COLO668 (cell line): ENCODE measurements around the gene TCP11L2.

Source experiments
- DNase-seq: peaks from one replicate; lab custom pipeline; 2025; ENCODE audit not compliant: unreplicated experiment; lab: John Stamatoyannopoulos, UW

The TCP11L2 gene

DNA sequence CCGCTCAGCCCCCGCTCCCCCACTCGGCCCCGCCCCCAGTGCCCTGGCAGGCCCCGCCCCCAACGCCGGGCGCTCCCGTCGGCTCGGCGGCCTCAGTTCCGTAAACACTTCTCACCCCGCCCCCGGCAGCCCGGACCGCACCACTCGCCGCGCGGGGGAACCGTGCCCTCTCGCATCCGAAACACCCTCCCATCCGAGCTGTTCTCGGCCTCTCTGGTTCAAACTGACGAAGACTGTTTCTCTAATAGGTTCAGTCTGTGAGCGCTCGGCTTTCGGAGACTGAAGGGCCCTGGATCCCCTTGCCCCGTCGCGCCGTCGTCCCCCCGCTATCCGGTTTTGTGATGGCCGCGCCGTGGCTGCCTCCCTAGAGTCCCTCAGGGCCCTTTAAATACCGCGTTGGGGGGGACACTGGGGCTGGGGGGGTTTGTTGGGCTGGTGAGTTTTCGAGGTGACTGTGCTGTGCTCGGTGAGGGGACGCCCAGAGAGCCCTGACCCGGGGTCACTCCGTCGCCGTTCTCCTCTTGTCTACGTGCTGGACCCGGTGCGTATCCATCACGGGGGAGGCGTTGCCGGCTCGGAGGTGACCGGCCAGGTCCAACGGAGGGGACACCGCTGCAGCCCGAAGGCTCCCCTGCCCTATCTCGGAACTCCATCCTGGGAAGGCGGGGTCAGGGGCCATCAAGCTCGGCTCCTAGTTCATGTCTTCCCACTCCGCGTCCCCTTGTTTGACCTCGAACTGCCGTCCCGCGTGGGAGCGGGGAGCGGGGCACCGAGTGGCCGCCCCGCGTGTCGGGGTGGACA, at the start of gene TCP11L2:
TCP11L2 (plus strand) TSS at position 333 of the 801 bp plus-strand sequence. CDS start 8,343 bp downstream, outside the sequence.
- peak; percentile 92 for DNase-seq

DNA sequence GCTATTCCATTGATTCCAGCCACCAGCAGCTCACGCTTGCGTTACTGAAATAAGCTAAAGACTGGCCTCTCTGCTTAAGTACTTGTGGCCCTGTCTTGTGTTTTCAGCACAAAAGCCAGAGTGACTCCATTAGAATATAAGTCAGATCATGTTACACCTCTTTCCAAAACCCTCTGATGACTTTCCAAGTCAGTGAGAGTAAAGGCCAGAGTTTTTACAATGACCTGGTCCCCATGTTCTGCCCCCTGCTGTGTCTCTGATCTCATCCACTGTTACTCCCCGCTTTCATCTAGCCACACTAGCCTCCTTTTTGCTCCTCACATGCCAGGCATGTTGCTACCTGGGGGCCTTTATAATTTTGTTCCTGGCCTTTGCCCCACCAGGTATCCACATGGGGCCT, 47.8 kb upstream of the TCP11L2 start:
- DNase-seq: no peak

DNA sequence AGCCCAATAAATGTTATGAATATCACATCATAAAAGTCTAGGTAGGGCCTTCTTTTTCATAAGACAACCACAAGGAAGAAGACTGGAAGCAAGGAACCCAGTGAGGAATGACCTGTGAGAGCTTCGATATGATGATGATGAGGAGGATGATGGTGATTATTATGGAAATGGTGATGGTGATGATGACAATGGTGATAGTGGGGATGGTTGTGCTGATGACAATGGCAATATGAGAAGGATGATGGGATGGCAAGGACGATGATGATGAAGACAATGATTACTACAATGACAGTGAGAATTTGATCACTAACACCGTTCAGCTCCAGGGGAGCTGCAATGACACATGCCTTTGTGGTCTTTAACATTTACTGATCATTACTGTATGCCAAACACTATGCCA, 47.0 kb upstream of the TCP11L2 start:
- DNase-seq: no peak

DNA sequence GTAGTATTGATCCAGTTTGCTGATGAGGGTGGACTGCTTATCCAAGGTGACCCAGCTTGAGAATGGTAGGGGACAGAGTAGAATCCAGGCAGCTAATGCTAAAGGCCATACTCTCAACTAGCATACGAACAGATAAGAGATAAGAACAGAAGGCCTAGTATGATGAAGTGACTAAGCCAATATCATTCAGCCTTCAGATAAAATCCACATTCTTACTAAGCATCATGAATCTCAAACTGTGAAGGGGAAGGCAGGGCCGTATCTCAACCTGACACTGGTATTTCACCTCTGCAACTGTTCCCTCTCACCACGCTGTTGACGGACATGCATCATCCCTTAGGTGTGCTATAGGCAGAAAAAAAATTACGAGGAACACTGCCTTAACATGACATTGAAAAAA, 46.6 kb upstream of the TCP11L2 start:
- no peak for DNase-seq

DNA sequence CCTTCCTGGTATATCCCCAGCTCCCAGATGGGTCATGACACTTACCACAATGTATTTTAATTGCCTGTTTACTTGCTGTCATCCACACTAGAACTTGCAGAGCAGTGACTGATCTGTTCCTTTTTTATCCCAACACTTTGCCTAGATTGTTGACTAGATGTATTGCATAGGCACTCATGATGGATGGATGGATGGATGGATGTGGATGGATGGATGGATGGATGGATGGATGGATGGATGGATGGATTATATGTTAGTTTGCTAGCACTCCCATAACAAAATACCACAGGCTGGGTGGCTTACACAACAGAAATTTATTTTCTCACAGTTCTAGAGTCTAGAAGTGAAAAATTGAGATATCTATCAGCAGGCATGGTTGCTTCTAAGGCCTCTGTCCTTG, 46.0 kb upstream of the TCP11L2 start:
- DNase-seq: no peak

DNA sequence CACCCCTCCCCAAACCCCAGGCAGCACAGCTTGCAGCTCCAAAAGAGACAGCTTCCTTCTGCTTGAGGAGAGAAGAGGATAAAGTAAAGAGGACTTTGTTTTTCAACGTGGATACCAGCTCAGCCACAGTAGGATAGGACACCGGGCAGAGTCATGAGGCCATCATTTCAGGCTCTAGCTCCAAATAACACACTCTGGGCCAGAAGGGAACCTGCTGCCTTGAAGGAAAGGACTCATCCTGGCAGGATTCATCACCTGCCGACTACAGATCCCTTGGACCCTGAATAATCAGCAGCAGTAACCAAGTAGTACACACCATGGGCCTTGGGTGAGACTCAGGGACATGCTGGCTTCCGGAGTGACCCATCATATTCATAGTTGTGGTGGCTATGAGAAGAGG, 44.3 kb upstream of the TCP11L2 start:
- no peak for DNase-seq

DNA sequence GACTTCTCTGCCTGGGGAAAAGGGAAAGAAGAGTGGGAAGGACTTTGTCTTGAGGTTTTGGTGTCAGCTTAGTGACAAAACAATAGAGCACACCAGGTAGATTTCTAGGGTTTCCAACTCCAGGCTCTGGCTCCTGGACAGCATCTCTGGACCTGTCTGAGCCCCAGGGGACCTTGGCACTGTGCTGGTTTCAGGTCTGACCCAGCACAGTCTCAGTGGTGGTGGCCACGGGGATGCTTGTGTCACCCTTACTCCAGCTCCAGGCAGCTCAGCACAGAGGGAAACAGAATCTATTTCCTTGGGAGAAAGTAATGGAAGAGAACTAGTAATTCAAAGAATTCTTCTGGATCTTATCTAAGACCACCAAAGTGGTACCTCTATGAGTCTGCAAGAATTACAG, 43.6 kb upstream of the TCP11L2 start:
- no peak for DNase-seq

DNA sequence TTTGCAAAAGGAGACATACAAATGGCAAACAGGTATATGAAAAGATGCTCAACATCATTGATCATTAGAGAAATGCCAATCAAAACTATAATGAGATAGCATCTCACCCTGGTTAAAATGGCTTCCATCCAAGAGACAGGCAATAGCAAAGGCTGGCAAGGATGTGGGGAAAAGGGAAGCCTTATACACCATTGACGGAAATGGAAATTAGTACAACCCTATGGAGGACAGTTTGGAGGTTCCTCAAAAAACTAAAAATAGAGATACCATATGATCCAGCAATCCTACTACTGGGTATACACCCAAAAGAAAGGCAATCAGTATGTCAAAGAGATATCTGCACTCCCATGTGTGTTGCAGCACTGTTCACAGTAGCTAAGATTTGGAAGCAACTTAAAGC, 37.4 kb upstream of the TCP11L2 start:
- DNase-seq: no peak

DNA sequence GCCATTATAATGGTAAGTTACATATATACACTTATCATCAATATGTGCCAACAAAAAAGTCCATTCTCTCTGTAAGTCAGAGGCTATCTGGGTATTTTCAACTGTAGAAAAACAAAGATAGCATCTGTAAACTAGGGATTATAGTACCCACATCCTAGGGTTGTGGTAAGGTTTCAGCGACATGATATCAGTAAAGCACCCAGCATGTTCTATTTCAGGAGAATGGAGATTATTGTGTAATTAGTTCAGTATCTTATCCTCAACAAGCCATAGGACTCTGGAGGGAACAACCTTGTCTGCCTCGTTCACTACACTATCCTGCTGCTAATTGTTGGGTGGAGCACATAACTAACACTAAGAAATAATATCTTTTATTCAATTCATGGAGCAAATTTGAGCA, 35.0 kb upstream of the TCP11L2 start:
- DNase-seq: no peak

DNA sequence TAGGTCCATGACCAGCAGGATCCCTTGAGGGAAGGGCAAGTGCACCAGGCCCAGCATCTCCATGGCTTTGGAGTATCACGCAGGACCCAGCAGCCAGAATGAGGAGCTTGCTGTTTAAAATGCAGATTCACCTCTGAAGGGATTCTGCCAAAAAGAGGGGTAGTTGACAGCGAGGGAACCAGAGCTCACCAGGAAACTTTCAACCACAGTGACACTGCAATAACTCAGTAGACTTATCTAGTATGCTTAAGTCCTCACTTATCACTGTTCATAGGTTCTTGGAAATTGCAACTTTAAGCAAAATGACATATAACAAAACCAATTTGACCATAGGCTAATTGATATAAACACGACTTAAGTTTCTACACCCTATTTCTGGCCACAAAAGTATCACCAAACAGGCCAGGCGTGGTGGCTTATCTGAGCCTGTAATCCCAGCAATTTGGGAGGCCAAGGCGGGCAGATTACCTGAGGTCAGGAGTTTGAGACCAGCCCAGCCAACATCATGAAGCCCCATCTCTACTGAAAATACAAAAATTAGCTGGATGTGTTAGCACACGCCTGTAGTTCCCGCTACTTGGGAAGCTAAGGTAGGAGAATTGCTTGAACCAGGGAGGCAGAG, 33.3 kb upstream of the TCP11L2 start:
- no peak for DNase-seq

DNA sequence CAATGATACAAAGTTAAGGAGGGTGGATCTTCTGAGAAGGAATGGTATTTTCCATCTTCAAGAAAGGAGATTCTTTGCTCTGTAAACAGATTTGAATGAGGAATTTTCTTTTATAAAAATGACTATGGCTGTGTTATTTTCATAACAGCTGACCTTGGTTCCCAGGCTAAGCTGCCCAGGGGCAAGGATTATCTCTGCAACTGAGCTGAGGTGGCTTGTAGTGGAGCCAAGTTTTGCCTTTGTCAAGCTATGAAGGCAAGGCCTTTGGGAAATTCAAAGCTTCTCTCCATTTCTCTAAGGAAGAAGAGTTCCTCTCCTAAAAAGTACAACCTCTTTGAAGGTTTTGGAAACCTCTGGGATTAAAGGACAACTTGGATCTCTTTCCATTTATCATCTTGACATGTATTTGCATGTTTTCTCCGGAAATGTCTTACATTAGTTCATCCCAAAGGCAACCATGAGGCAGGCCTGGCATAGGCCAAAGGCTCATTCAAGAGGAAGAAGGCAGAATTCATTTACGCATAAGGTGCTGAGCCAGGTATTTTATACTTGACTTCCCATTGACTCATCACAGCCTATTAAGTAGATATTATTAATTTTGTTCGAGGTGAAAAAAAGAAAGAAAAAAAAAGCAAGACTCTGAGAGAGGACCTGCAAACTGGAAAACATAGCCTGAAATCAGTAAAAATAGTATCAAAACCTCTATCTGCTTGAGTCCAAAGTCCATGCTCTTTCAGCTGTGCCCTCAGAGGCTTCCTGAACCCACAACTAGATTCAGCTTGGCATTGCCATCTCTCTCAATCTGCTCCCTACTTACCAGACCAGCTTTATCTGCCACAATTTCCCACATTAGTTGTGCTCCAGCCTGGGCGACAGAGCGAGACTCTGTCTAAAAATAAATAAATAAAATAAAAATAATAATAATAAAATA, 30.7 kb upstream of the TCP11L2 start:
- DNase-seq: no peak

DNA sequence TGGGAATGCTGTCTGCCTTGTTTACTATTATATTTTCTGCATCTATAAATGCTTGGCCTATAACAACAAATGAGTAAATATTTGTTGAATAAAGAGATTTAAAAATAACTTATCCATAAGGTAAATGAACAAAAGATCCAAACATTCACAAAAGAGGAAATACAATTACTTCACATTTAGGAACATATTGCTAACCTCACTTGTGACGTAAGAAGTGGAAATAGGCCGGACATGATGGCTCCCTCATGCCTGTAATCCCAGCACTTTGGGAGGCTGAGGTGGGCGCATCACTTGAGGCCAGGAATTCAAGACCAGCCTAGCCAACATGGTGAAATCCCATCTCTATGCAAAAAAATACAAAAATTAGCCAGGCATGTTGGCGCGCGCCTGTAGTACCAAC, 29.0 kb upstream of the TCP11L2 start:
- DNase-seq: no peak

DNA sequence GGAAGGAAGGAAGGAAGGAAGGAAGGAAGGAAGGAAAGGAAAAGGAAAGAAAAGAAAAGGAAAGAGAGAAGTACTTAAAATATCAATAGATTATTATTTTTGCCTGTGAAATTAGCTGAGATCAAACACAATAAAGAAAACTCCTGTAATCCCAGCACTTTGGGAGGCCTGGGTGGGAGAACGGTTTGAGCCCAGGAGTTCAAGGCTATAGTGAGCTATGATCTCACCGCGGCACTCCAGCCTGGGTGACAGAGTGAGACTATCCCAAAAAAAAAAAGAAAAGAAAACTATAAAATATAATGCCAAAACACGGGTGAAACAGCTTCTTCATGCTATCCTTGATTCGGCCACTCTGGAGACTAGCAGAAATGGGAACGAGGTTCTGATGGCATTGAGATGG, 28.5 kb upstream of the TCP11L2 start:
- DNase-seq: no peak

DNA sequence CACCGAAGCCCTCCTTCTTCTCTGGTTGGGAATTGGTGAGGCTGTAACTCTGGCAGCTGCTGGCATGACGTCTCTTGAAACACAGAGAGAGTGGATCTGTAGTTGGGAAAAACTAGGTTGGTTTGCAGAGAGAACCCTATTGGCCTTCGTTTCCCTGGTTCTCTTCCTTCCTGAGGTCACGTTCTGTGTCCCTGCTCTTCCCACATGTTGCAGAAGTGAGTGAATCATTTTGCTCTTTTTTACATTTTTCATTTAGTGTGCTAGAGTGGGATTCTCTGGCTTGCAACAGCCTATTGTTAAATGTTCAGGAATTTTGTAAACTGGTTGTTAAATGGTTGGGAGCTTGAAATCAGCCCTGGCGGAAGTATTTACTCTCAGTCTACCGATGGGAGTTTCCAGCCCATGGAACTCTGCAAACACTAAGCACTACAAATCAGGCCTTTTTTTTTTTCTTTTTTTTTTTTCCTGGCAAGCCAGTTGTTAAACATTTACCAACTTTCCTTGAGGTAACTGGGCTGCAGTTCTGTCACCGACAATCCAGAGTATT, 27.9 kb upstream of the TCP11L2 start:
- DNase-seq: no peak

DNA sequence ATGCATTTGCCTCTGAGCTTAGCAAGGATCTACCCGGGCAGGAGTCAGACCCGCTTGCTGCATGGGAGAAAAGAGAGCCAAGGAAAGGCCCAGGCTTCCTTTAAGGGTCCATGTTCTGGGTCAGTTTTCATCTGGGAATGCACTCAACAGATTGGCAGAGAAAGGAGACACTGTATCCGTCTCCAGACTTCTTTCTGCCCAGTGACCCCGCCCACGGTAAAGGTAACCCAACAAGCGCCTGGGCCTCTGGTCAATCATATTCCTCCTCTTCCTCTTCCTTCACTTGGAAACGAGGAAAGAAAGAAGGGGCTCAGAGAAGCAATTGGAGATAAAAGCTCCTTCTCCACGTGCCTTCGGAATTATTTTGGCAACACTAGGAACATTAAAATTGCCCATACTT, 27.1 kb upstream of the TCP11L2 start:
- no peak for DNase-seq

DNA sequence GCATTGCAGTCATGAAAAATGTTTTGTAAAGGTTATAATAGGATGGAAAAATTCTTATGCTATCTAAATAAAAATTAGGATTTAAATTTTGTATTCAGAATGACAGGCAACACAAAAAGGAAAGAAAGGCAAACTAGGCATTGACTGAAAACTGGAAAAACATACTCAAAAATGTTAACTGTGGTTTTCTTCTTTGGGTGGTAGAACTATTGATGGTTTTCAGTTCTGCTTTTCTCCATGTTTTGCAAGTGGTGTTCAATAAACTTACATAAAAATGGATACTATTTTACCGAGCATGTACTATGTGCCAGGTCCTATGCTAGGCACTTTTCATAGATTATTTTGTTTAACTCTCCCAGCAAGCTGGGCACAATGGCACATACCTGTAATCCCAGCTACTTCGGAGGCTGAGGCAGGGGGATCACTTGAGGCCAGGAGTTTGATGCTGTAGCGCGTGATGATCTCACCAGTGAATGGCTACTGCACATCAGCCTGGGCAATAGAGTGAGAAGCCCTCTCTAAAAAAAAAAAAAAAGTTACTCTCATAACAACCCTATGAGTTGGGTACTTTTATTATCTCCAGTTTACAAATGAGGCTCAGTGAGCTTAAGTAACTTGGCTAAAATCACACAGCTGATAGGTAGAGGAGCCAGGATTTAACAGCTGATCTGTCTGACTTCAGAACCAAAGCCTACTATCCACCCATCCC, 26.3 kb upstream of the TCP11L2 start:
- no peak for DNase-seq

DNA sequence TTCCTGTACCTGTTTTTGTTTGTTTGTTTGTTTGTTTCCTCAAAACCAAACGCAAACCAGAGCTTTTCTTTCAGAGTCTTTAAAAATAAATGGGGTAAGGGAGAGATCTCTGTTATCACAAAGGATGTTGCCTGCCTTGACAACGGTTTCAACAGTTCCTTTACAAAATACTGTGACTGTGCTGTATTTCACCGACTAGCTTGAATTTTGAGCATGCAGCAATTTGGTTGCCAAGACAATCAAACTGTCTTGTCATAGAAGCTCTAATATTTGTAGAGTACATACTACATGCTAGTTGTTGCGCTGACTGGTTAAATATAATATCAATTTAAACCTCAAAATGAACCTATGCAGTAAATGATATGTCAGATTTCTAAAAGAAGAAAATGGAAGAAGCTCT, 22.4 kb upstream of the TCP11L2 start:
- DNase-seq: no peak

DNA sequence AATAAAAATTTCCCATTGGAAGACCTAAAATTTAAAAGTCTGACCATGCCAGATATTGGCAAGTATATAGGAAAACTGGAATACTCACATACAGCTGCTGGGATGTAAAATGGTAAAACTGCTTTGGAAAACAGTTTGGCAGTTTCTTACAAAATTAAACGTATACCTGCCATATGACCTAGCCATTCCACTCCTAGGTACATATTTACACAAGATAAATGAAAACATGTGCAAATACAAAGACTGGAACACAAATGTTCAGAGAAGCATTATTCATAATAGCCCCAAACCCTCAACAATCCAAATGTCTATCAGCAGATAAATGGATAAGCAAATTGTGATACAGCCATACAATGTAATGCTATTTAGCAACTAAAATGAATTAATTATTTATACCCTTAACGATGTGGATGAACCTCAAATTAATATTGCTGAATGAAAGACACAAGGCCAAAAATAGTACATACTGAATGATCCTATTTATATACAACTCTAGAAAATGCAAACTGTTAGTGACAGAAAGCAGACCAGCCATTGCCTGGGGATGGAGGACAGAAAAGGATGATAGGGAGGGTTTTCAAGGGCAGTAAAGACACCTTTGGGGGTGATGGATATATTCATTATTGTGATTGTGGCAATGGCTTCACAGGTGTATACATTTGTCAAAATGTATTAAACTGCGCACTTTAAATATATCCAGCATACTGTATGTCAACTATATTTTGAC, 21.3 kb upstream of the TCP11L2 start:
- no peak for DNase-seq

DNA sequence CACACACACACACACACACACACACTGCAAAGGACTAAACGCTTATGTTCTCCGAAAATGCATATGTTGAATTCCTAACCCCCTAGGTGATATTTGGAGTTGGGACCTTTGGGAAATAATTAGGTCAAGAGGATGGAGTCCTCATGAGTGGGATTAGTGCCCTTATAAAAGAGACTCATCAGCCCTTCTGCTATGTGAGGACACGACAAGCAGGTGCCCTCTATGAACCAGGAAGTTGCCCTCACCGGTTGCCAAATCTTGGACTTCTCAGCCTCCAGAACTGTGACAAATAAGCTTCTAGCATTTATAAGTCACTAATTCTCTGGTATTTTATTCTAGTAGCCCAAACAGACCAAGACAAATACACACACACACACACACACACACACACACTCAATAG, 20.7 kb upstream of the TCP11L2 start:
- DNase-seq: no peak

DNA sequence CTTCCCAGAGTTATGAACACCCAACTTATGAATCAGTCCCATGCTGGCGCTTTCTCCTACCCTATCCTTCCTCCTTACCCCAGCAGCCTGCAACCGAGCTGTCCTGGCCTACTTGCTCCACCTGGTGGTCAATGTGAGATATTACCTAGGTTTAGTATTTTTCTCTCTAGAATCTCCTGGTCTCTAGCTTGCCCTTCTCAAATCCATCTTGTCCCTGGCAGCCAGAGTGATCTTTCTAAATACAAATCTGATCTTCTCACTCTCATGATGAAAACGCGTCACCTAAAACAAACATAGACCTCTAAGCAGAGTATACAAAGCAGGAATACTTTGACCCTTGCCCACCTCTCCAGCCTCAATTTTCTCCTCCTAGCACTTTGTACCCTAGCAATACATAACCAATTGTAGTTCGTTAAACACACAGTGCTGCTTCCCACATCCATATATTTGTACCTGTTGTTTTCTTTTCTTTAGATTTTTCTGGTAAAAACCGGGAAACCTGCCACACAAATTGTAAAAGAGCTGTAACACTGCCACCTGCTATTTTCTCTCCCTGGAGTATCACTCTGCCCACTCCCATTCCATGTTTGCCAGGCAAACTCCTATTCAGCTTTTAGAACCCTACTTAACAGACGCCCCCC, 20.0 kb upstream of the TCP11L2 start:
- DNase-seq: peak; percentile 47
